ENCODE data around the gene DAPK1. TPM values are rescaled to one million over a fixed set of nuclear protein-coding genes. Genes with fewer than 3 reads are reported as not detected.

The DAPK1 gene
- polyA plus RNA-seq, 1 experiment: 0.12 TPM

GRCh38 chr9:87696641-87697040, 199.0 kb downstream of the DAPK1 start:
- no peak for DNase-seq (ENCODE audit: low read depth, low spot score)
- Histone ChIP-seq H3K27ac (ENCODE audit: low read depth, low read length) (no peak overlapping the region), H3K27me3 (ENCODE audit: control insufficient read depth, insufficient read depth, low read length) (no peaks in the 10 kb centered on the region), H3K4me3 (ENCODE audit: low read depth, low read length) (no peak overlapping the region), H3K9me3 (ENCODE audit: control insufficient read depth, insufficient read depth, low read length) (peaks cover 5% of the 10 kb centered on the region)
- TF ChIP-seq CTCF (IDR thresholded peaks at IDR 0.05; ENCODE audit: low read depth, low read length): no peak
- POLR2A ChIA-PET: no interaction called here
- CTCF ChIA-PET: interaction anchor here (0.6 to 1.4 kb wide), 2 partner anchors 12 to 396 kb away, joined by 3 to 5 read pairs; no protein-coding TSS in a partner anchor

- Histone ChIP-seq H3K9me3 (ENCODE audit: control insufficient read depth, insufficient read depth, low read length) (peaks cover 5% of the 10 kb centered on the region), H3K4me3 (ENCODE audit: low read depth, low read length) (no peak overlapping the region), H3K27me3 (ENCODE audit: control insufficient read depth, insufficient read depth, low read length) (no peaks in the 10 kb centered on the region), H3K27ac (ENCODE audit: low read depth, low read length) (no peak overlapping the region)
- ChIA-PET POLR2A (no interaction called here), CTCF (interaction anchor here (1.4 kb wide), 1 partner anchor 14 kb away, joined by 5 read pairs; no protein-coding TSS in a partner anchor)
- TF ChIP-seq CTCF (IDR thresholded peaks at IDR 0.05; ENCODE audit: low read depth, low read length): no peak
- DNase-seq (ENCODE audit: low read depth, low spot score): no peak
These were observed 200.6 kb downstream of the DAPK1 start for GRCh38 chr9:87698069-87698809.

- no peak for TF ChIP-seq CTCF (IDR thresholded peaks at IDR 0.05; ENCODE audit: low read depth, low read length)
- DNase-seq (ENCODE audit: low read depth, low spot score): no peak
- Histone ChIP-seq H3K27me3 (ENCODE audit: control insufficient read depth, insufficient read depth, low read length) (no peaks in the 10 kb centered on the region), H3K4me3 (ENCODE audit: low read depth, low read length) (no peak overlapping the region), H3K27ac (ENCODE audit: low read depth, low read length) (no peak overlapping the region), H3K9me3 (ENCODE audit: control insufficient read depth, insufficient read depth, low read length) (no peaks in the 10 kb centered on the region; the same call in 1 of the 2 replicates)
- POLR2A ChIA-PET: no interaction called here
- CTCF ChIA-PET: interaction anchor here (1.0 to 1.4 kb wide), 3 partner anchors 9 to 112 kb away, joined by 4 to 8 read pairs (median 4); no protein-coding TSS in a partner anchor
These were observed 202.2 kb downstream of the DAPK1 start for GRCh38 chr9:87699835-87700234.

- Histone ChIP-seq H3K9me3 (ENCODE audit: control insufficient read depth, insufficient read depth, low read length) (peaks cover 7% of the 10 kb centered on the region; the same call in 1 of the 2 replicates), H3K27me3 (ENCODE audit: control insufficient read depth, insufficient read depth, low read length) (no peaks in the 10 kb centered on the region), H3K4me3 (ENCODE audit: low read depth, low read length) (no peak overlapping the region), H3K27ac (ENCODE audit: low read depth, low read length) (no peak overlapping the region)
- POLR2A ChIA-PET: interaction anchor here (0.6 kb wide), 1 partner anchor 618 kb away, joined by 4 read pairs; no protein-coding TSS in a partner anchor
- no peak for TF ChIP-seq CTCF (IDR thresholded peaks at IDR 0.05; ENCODE audit: low read depth, low read length)
- CTCF ChIA-PET: no interaction called here
- no peak for DNase-seq (ENCODE audit: low read depth, low spot score)
These were observed 203.8 kb downstream of the DAPK1 start for GRCh38 chr9:87701491-87701890.

- H3K9me3 ChIP-seq (ENCODE audit: control insufficient read depth, insufficient read depth, low read length): peaks cover 12% of the 10 kb centered on the region; the same call in 1 of the 2 replicates
- no peaks in the 10 kb centered on the region for H3K27me3 ChIP-seq (ENCODE audit: control insufficient read depth, insufficient read depth, low read length)
- DNase-seq (ENCODE audit: low read depth, low spot score): no peak
- H3K4me3 ChIP-seq (ENCODE audit: low read depth, low read length): no peak overlapping the region
- CTCF ChIA-PET: interaction anchor here (1.6 kb wide), 1 partner anchor 111 kb away, joined by 4 read pairs; no protein-coding TSS in a partner anchor
- H3K27ac ChIP-seq (ENCODE audit: low read depth, low read length): no peak overlapping the region
- POLR2A ChIA-PET: interaction anchor here (0.6 kb wide), 1 partner anchor 617 kb away, joined by 4 read pairs; no protein-coding TSS in a partner anchor
- no peak for TF ChIP-seq CTCF (IDR thresholded peaks at IDR 0.05; ENCODE audit: low read depth, low read length)
These were observed 204.3 kb downstream of the DAPK1 start for GRCh38 chr9:87701931-87702421.

Data from AG04450 (cell line).